GM18858 (cell line): ENCODE measurements around the gene TELO2.
"Not testable (repeated sequence)": the region's sequence is repeated elsewhere in the genome, so short reads cannot be mapped to it uniquely, and the experiment has no call there.

Source experiments
- ATAC-seq: cut with Tn5 transposase; IDR thresholded peaks from one replicate; pipeline ENCODE4 v1.9.1; 2021; ENCODE audit not compliant: unreplicated experiment

Gene TELO2

DNA sequence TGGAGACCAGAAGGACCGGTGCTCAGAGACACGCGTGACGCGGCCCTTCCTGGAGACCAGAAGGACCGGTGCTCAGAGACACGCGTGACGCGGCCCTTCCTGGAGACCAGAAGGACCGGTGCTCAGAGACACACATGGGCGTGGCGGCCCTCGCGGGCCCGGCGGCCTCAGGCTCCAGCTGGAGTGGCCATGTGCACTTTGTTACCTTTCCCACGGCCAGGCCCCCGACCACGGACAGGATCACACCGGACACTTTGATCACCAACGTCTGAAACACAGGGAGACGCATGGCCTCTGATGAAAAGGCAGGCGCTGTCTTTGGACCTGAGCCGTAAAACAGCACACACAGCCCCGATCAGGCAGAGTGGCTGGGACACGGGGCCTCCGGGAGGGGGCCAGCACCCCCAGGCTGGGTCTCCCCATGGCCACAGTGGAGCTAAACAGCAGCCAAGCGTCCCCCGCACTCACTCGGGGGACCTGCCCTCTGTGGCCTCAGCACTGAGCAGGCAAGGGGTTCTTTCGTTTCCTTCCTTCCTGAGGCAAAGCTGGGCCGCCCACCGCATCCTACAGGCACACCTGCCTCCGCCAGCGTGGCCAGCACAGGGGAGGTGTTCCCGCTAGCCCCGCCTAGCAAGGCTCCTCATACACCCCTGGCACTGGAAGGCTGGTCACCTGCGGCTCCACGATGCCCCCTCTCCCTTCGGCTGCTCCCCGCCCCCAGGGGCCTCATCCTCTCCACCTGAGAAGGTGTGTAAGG lies 35.5 kb upstream of the TELO2 start:
- ATAC-seq = no peak

DNA sequence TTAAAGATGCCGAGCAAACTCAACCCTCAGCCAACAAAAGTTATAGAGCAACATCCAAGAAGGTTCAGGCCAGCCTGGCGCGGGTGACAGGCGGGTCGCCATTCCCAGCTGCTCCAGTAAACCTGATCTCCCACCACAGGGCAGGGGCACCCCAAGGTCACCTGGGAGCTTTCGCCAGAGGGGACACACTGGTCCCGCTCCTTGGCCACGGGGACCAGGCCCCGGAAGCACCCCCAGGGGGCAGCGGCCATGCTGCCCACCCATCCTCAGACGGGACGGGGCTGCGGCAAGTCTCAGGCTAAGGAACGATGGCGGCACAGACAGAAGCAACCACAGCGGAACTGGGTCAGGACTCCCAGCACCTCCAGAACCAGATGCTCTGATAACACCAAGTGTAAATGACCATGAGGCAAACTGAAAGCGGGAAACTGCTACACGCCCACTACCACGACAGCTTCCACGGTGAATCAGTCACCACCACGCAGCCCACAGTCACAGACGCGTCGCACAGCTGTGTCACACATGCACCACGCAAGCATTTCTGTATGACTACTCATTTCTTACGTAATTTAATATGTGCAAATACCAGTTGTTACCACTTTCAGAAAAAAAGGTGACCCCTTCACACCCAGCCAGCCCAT lies 34.7 kb upstream of the TELO2 start:
- no peak for ATAC-seq

DNA sequence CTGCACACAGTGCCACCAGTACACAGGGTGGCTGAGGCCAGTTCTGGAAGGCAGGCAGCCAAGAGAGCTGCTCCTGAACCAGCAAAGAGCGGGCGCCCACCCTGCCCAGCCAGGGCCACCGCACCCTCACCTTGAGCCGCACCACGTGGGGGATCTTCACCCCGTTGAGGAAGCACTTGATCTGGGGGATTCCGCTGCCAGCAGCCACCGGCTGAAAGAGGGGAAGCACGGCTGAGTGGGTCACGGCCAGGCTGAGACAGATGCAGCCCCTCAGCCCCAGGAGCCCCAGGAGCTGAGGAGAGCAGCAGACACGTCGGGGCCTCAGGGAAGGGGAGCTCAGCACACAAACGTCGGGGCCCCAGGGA lies 34.2 kb upstream of the TELO2 start:
- no peak for ATAC-seq

DNA sequence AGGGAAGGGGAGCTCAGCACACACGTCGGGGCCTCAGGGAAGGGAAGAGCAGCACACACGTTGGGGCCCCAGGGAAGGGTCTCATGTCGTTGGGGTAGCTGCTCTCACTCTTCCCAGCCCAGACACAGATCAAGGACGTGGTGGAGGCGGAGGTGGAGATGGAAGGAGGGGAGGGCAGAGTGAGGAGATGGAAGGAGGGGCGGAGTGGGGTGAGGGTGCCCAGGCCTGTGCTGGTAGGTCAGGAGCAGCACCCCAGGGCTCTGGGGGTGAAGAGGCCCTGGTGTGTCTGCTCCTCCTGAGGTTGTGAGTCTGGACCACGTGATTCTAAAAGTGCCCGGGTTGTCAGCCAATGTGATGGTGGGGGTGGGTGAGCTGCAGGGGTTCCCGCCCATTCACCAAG lies 33.2 kb upstream of the TELO2 start:
- ATAC-seq = no peak

DNA sequence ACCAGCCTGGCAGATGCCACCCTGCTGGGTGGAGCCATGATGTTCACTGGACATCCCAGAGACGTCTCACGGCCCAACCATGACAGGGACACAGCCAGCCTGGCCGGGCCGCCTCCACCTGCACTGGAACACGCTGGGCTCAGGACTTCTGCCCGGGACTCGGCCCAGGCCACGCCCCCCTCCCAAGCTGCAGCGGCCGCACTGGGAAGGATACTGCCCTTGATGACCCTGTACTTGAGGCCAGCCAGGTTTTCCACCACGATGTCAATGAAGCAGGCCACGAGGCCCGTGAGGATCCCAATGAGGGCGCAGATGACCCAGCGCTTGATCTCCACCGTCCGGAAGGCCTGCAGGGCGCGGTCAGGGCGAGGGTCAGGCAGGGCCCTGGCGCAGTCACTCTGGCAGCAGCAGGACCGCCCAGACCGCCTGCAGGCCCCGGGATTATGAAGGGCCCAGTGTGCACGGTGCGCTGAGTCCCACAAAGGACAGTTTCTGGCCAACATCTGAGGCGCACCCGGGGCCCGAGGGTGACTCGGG lies 32.5 kb upstream of the TELO2 start:
- no peak for ATAC-seq

DNA sequence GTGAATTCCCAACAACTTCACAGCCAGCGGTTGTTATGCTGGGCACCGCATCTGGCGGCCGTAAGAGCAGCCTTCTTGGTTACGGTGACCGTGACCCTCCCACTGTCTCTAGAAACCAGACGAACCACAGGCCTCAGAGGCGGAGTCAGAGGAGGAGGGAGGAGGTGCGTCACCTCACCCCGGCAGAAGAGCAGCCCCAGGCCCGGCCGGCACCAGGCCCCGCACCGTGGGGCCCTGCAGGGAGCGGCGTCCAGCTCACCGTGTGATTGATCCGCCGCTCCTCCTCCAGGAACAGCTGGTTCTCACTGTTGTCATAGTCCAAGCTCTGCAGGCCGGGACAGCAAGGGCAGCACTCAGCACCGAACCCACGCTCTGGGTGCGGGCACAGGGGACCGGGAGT lies 32.0 kb upstream of the TELO2 start:
- ATAC-seq = no peak

DNA sequence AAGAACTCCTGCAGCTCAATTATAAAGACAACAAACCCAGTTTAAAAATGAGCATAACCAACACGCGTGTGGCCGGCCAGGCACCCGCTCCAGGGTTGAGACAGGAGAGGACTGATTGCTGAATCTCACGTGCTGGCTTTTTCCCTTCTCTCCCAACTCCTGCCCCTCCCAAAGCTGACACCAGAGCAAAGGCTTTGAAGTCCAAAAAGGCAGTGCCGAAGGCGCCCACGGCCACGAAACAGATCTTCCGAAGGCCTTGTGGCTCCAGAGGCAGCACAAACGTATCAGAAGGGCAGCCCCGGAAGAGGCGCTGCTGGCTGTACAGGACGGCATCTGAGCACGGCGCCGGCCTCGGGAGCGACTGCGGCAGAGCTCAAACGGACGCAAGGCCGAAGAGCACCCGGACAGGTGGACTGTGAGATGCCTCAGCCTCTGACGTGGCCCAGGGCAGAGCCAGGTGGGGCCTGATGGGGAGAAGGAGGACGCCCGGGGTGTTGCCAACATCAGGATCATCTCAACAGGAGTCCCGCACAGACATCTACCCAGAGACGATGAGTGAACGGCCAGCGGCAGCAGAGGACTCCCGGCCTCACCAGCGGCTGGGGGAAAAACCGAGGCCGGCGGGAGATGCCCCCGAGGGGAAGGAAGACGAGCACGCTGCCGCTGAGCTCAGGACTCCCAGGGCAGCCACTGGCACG lies 28.8 kb upstream of the TELO2 start:
- no peak for ATAC-seq

DNA sequence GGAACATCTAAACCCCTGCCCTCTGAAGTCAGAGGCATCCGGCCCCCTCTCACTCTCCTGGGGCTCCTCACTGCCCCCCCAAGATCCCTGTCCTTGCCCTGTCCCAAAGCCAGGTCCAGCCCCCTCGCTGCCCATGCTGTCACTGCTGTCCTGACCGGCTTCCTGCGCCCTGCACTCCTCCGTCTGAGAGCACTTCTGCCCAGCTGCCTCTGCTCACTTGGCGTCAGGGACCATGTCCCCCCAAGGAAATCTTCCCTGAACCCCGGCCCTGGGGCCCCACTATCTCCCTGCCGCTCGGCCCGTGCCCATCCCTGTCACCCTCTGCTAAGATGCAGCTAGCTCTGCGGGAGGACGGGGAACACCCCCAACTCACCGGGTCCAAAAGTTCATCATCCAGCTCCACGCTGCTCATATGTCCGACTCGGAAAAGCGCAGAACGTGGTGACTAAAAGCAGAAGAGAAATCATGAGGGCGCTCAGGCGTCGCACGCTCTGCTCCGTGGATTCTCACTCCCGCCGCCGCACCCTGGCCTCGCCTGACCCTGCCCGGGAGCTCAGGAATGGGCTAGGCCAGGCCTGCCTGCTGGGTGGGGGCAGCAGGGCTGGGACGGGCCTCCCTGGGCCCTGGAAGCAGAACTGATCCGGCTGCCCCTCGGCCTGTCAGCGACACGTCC lies 28.1 kb upstream of the TELO2 start:
- no peak for ATAC-seq

DNA sequence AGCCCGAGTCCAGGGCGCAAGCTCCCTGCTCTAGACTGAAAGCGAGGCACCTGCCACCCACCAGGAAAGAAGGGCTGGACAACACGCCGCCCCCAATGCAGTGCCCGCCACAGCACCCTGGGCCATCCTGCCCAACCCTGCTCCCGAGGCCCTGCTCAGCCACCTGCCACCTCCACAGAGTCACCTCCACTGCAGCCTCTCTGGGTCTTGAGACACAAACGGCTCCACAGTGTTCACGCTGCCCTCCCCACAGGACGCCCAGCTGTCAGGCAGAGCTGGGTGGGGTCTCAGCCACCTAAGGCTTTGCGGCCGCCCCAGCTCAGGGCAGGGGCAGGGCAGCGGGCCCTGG lies 27.6 kb upstream of the TELO2 start:
- ATAC-seq = no peak

DNA sequence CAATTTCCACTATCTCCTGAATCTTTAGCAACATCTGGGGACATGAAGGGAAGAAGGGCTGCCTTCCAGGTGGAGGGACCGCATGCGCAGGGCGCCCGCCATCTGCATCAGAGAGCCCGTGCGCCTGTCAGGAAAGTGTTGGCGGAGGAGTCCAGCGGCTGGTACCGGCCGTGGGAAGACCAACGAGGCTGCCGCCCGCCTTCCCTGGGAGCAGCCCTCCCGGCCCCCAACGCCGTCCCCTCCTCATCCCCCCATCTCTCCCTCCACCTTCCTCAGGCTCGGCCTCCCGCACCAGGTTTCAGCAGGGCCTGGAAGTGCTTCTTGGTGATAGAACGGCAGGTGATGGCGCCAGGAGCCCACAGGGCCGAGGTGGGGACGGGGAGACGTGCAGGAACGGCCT lies 27.1 kb upstream of the TELO2 start:
- ATAC-seq = no peak

DNA sequence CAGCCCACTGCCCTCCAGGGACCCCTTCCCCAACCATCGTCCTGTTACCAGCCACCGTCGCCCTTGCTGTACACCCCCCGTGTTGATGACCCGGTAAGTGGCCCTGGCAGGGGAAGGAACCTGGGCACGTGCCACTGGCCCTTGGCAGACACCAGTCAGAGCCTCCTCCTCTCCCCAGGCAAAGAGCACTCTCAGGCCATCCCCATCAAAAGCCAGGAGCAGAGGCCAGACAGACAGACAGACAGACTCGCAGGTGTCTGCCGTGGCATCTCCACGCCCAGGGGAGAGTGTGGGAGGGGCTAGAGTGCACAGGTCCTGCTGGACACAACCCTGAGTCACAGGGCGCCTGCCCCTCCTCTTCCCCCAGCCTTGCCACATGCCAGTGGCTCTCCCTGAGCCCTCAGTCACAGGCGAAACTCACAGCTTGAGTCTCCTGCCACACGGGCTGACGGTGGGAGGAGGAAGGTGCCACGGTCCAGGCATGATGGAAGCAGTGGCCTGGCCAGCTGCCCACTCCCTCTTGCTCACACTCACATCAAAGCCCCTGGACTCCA lies 26.1 kb upstream of the TELO2 start:
- no peak for ATAC-seq

DNA sequence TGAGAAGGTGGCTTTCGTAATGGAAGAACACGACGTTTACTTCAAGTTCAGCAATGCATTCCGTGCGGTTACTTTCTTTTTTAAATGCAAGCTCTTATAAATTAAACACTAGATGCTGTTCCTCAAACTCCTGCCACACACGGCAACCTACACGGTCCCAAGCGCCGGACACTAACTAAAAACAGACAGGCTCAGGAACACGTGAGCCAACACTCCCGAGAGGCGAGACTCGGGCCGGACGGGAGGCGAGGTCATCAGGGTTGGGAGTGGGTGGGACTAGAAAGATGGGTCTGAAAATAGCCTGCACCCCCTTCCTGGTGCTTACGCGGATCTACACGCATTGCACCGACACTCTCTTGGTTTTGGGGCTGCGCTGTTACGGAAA lies 24.7 kb upstream of the TELO2 start:
- no peak for ATAC-seq

DNA sequence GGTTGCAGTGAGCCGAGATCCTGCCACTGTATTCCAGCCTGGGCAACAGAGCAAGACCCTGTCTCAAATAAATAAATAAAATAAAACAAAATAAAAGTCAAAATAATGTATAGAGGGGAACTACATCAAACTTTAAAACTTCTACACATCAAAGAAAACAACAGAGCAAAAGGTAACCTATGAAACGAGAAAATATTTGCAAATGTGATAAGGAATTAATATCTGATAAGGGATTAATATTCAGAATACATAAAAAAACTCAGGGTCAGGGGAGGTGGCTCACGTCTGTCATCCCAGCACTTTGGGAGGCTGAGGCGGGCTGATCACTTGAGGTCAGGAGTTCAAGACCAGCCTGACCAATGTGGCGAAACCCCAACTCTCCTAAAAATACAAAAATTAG lies 24.0 kb upstream of the TELO2 start:
- ATAC-seq = not testable (repeated sequence)

DNA sequence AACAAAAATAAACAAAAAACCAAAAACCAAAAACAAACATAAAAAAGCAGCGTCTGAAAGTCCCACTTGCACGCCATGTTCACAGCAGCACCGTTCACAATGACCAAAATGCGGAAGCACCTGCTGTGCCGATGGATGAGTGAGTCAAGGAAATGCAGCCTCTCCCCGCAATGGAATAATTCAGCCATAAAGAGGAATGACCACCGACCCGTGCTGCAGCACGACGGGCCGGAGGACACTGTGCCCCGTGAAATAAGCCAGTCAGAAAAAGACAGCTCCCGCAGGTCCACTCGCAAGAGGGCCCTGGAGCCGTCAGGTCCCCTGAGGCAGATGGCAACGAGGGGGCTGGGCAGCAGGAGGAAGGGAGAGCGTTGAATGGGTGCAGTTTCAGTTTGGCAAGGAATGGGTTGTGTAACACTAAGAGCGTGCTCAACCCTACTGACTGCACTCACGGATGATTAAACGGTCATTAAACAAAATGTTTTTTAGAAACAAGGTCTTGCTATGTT lies 23.4 kb upstream of the TELO2 start:
- no peak for ATAC-seq

DNA sequence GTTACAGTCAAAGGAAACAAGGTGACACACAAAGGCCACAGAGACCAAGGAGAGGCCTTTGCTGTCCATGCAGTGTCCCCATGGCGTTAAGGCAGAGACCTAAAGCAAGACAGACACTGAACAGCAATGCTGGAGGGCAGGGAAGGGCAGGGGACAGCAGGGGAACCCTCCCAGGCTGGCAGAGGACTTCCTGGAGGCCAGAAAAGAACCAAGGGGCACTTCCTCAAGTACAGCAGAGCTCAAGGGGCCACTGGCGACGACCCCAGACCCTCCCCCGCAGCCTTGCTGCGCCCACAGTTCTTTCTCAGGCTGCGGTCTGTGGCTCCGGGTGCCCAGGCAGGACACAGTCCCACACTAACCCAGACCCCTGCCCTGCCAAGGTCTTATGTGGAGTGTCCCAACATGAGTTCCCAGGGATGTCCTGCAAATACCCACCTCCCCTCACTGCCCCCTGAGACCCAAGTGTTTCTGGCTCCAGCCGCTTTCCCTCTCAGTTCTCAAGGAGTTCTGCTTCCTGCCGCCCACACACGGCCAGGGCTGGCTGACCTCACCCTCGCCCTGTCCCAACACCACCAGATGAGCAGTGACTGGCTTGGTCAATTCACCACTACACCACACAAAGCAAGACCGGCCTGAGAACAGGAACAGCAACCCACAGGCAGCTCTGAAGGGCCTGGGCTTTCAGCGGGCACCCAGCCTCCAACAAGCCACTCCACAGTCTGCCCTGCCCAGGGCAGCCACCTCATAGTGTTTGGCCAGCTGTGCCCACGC lies 22.5 kb upstream of the TELO2 start:
- ATAC-seq = no peak

DNA sequence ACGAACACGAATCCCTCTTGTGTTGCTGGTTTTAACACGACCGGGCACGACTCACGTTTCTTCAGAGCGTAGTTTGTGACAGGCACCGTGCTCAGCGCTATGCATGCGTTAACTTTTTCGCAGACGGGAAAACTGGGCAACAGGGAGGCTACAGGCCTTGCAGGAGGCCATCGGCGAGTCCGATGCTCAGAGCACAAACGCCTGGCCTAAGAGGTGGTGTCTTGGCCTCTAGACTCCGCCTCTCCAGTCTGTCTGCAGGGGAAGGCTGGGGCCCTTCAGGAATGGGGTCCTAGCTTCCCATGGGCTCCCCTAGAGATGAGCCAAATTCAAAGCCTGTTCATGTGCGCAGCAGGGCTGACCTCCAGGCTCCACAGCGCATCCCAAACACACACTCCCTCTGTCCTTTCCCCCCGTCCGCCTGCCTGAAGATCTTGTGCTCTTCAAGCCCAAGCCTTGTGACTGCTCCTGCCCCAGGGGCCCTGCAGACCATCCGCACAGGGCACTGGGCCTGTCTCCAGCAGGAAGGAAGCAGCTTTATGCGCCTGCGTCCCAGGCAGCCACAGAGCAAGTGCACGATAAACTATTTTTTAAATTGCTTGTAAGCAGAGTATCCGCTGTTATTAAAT lies 21.5 kb upstream of the TELO2 start:
- no peak for ATAC-seq

DNA sequence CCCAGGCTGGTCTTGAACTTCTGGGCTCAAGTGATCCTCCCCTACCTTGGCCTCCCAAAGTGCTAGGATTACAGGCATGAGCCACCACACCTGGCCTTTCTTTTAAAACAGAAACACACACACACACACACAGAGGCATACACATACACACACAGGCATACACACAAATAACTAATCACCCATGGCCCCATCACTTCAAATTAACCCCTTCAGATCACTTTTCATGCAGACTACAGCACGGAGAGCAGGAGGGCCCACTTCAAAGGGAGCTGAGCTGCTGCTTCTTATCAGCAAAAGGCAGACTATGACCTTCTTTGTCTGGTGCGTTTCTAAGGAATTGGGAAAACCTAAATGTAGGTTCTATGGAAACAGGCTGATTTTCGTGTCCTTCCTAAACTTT lies 20.2 kb upstream of the TELO2 start:
- ATAC-seq = no peak

DNA sequence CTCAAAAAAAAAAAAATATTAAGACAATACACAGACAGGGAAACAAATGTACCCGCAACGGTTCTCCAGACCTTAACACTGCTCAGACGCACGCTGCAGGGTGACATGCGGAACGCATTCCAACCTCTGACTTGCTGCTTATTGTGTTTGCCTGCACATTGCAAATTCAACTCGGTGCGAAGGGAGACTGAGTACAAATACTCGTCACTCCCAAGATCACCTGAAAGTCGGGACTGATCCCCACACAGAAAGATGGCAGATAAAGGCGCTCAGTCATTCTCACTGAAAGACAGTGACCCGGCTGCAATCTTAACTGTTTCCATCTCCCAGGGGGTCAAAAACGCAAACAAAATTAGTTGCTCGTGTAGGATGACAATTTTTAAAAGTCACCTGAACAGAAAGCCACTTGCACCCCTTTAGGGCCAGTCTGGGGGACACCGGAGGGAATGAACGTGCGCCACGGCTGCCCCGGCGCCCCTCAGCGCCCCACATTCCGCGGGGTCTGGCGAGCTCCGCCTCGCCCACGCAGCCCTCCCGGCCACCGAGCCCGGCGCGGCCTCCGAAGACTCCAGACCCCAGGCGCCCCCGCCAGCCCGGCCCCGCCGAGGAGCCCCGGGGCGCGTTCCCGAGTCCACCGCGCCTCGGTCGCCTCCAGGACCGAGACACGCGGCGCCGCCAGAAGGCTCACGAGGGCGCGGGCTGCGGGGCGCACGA lies 18.9 kb upstream of the TELO2 start:
- ATAC-seq = peak; percentile 18

DNA sequence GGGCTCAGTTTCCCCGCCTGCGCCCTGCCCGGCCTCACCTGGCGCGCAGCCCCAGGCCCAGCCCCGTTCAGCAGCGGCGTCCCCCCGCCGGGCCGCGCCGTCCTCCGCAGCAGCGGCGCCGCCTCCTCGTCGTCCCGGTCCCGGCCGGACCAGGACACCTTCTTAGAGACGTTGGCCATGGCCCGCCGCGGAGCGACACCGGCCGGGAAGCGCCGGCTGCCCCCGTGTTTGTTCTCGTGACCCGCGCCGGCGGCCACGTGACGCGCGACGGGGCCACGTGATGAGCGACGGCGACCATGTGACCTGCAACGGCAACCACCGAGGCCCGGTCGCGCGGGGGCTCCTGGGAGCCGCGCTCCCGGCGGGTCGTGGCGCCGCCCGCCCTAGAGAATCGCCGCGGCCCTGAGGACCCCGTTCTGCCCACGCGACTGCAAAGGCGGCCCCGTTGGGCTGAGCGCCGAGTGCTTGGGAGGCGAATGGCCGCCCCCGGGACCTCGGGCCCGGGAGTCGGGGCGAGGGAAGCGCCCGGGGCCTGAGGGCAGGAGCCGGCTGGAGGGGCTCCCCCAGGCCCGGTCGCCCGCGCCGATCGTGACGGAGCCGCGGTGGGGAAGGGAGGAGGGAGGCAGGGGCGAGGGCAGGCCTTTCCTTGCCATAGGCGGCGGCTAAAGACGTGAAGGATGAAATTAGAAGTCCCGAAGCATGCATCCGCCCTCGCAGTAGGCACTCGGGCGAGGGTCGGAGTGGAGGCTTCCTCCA lies 18.2 kb upstream of the TELO2 start, which contains the start of gene CLCN7:
CLCN7 (minus strand) TSS at position 233 of the 756 bp plus-strand sequence; CDS start at position 179, 54 bp downstream.
- peak; percentile 72 for ATAC-seq
